ENCODE results near the gene PHKB.

GRCh38 chr16:47611848-47612493, 150.8 kb downstream of the PHKB start:
- TF ChIP-seq CTCF (IDR thresholded peaks at IDR 0.05) (no peak), POLR2A (IDR thresholded peaks at IDR 0.05) (no peak)

Measured in thyroid gland (tissue), 4 donors.